ENCODE data around the gene WASF3. TPM values are rescaled to one million over a fixed set of nuclear protein-coding genes. Genes with fewer than 3 reads are reported as not detected.

The WASF3 gene
- polyA plus RNA-seq, 6 donors from 2014 or later = 0.13 TPM; not detected in 5

DNA sequence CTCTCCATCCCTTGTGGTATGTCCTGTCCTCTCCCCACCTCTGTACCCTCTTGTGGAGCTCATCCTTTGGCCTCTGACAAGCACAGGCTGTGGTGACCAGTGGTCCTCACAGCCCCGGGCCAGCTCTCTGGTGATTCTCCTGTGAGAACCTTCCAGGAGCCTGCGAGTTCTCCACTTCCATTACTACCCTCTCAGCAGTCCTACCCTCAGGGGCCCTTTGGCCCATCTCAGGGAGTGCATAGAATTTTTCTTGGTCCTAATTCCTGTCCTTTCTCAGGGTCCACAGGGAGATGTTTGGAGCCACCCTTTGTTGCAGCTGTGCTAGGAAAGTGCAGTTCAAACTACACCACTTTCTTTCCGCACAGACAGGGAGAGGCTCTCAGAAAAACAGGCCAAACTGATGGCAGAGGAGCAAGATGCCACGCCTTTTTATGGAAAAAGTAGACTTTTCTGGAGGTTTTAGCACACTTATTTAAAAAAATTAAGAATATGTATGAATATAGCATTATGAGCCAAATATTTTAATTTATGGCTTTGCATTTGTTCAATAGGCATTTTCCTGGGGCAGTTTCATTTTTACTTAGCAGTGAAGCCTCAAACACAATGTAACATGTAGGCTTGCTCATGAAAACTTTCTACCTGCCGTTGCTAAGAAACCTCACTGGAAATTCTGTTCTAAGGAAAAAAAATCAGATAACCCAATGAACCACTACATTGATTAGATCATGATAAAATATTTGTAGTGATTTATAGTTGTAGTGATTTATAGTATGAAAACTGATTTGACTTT, 111.1 kb downstream of the WASF3 start:
- H3K4me1 Mint-ChIP-seq = no peaks in the 10 kb centered on the region

DNA sequence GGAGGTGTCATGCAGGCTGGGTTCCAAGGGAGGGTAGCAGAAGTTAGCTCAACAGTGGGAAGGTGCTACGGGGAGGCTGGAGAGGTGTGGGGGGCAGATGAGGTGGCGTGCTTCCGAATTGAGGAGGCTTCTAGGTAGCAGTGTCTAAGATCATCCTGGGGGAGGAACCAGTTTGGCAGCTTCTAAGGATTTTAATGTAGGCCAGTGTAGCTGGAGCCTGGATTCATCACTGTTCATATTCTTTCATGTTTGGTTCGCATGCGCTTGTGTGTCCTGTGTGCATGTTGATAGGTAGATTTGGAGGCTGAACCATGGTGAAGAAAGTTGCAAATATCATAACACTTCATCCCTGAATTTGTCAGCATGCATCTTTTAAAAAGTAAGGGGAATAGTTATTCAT, 116.4 kb downstream of the WASF3 start:
- no peaks in the 10 kb centered on the region for H3K4me1 Mint-ChIP-seq
- no peaks in the 10 kb centered on the region for H3K36me3 Mint-ChIP-seq
- ATAC-seq (ENCODE audit: low read depth in 2 of 2) (no peak), DNase-seq (no peak)
- H3K9me3 Mint-ChIP-seq = peaks cover 0 to 1% (median 0%) of the 10 kb centered on the region in 7 donors
- H3K27ac Mint-ChIP-seq = no peak overlapping the region
- no peak overlapping the region for H3K4me3 Mint-ChIP-seq
- peaks cover 6 to 24% (median 8%) of the 10 kb centered on the region in 3 donors for H3K27me3 Mint-ChIP-seq

More for the DNA sequence above, 111.1 kb downstream of the WASF3 start:
- Mint-ChIP-seq H3K4me3 (no peak overlapping the region), H3K36me3 (no peaks in the 10 kb centered on the region), H3K27me3 (peaks cover 0 to 16% (median 8%) of the 10 kb centered on the region in 3 donors), H3K27ac (peak overlapping the region in 1 of 6 donors; percentile 8), H3K9me3 (peaks cover 0 to 1% (median 0%) of the 10 kb centered on the region in 7 donors)
- no peak for ATAC-seq (ENCODE audit: low read depth in 2 of 2)
- no peak for DNase-seq

DNA sequence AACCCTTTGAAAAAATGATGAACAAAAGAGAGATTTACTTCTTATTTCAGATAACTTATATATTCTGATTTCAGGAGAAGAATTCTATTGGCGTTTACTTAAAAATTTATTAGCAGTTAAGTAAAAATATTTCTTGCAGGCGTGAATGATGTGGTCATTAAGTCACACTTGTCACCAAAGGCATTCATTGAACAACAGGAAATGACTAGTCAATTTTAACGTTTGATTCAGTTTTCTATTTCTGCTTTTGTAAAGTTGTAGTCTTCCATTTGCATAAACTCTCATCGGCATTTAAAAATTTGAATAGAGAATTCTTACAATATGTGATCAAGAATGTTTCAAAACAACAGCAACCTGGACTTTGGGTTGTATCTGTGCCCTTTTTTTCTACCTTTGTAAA, 119.7 kb downstream of the WASF3 start:
- H3K4me1 Mint-ChIP-seq = no peaks in the 10 kb centered on the region
- no peak for DNase-seq
- no peak overlapping the region for H3K4me3 Mint-ChIP-seq
- H3K9me3 Mint-ChIP-seq = no peaks in the 10 kb centered on the region
- H3K27ac Mint-ChIP-seq = no peak overlapping the region
- H3K27me3 Mint-ChIP-seq = peaks cover 0 to 35% (median 14%) of the 10 kb centered on the region in 3 donors
- no peak for ATAC-seq (ENCODE audit: low read depth in 2 of 2)
- H3K36me3 Mint-ChIP-seq = no peaks in the 10 kb centered on the region

DNA sequence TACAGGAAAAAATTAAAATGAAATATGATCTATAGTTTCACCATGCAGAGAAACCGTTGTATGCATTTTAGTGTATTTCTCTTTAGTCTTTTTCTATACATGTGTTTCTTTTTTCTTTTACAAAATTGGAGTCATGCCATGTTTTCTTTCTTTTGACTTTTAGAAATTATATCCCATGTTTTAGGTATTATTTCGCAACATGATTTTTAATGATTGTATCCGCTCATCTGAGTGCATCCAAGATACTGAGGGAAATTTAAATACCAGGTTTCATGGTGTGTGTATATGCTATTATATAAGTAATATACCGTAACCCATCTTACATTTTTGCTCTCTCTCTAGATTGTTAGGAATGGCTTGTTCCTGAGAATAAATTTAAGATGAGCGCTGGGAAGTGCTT, 120.8 kb downstream of the WASF3 start:
- Mint-ChIP-seq H3K27me3 (peaks cover 5 to 32% (median 18%) of the 10 kb centered on the region in 3 donors), H3K9me3 (no peaks in the 10 kb centered on the region), H3K36me3 (no peaks in the 10 kb centered on the region), H3K27ac (no peak overlapping the region), H3K4me3 (no peak overlapping the region), H3K4me1 (no peaks in the 10 kb centered on the region)
- ATAC-seq (ENCODE audit: low read depth in 2 of 2) (no peak), DNase-seq (no peak)

DNA sequence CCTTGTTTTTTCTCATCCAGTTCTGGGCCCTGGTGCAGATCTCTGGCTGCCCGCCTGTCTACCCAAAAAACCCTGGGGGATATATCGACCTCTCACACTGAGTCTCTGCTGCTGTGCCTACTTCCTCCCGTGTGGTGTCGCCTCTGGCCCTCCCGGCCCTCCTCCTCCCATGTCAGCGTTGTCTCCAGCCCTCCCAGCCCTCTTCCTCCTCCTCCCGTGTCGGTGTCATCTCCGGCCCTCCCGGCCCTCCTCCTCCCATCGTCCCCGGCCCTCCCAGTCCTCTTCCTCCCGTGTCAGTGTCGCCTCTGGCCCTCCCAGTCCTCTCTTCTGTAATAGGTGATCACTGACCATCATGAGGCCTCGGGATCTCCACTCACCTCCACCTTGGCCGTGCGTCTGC, 121.3 kb downstream of the WASF3 start:
- H3K27me3 Mint-ChIP-seq = peaks cover 5 to 27% (median 18%) of the 10 kb centered on the region in 3 donors
- H3K9me3 Mint-ChIP-seq = no peaks in the 10 kb centered on the region
- H3K27ac Mint-ChIP-seq = no peak overlapping the region
- ATAC-seq (ENCODE audit: low read depth in 2 of 2) (no peak), DNase-seq (no peak)
- H3K36me3 Mint-ChIP-seq = no peaks in the 10 kb centered on the region
- H3K4me1 Mint-ChIP-seq = no peaks in the 10 kb centered on the region
- H3K4me3 Mint-ChIP-seq = no peak overlapping the region

DNA sequence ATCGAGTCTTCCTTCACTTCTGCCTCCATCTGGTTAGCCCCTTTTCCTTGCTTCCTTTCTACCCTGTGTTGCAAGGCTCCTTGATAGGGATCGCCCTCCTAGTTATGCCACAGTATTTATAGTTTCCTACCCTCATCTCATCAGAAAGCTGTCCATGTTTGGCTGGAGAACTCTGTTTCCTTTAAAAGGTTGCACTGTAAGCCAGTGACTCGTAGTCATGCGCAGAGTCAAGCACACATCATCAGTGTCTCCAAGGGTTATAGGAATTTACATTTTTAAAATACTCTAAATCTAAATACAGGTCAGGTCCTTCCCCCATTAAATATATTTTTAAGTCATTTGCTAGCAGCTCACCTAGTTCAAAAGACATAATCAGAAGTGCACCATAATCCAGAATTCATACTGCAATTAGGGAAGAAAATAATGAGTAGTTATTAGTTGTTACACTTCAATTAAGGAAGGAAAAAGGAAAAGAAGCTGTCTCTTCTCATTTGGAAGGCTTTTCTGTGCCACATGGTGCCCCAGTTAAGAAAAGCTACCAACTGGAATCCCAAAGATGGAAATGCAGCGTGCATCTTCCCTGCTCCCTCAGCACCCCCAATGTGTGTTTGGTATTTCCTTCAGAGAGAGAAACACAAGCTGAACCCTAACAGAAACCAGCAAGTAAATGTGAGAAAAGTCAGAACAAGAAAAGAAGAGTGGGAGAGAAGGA, 122.1 kb downstream of the WASF3 start:
- DNase-seq = no peak
- Mint-ChIP-seq H3K27me3 (peaks cover 5 to 24% (median 22%) of the 10 kb centered on the region in 3 donors), H3K4me1 (no peaks in the 10 kb centered on the region), H3K9me3 (no peaks in the 10 kb centered on the region), H3K36me3 (no peaks in the 10 kb centered on the region), H3K4me3 (peak overlapping the region in 1 of 8 donors; percentile 53), H3K27ac (no peak overlapping the region)
- no peak for ATAC-seq (ENCODE audit: low read depth in 2 of 2)

DNA sequence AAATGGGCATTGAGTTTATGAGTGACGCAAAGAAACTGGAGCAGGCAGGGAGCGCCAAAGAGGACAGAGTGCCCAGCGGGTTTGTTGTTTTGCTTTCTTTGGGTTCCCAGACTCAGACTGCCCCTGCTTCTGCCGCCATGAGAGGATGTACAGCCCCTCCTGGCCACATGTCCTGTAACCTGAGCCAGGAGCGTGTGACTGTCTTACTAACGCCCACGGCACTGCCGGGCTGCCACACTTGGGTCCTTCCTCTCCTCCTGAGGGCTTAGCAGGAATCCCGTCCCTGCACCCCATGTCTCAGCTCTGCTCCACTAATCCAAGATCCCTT, 122.6 kb downstream of the WASF3 start:
- ATAC-seq (ENCODE audit: low read depth in 2 of 2) (no peak), DNase-seq (no peak)
- no peaks in the 10 kb centered on the region for H3K4me1 Mint-ChIP-seq
- H3K27me3 Mint-ChIP-seq = peaks cover 5 to 24% (median 18%) of the 10 kb centered on the region in 3 donors
- no peak overlapping the region for H3K27ac Mint-ChIP-seq
- H3K36me3 Mint-ChIP-seq = no peaks in the 10 kb centered on the region
- no peaks in the 10 kb centered on the region for H3K9me3 Mint-ChIP-seq
- H3K4me3 Mint-ChIP-seq = no peak overlapping the region

DNA sequence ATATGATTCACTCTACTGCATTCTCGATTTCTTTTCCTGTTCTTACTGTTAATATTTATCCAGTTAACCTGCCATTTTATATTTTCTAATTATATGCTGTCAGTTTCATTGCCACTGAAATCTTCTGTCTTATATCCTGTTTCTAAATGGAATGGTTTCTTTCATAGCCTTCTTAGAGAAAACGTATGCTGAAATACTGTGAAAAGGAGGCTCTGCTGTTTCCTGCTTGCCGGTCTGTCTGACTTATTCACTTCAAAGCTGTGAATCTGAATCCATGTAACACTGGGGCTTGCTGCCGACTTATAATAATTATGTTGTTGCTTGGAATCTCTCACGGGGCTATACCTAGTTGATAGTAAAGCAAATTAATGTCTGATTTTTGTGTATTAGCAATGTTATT, 123.1 kb downstream of the WASF3 start:
- no peak for ATAC-seq (ENCODE audit: low read depth in 2 of 2)
- no peaks in the 10 kb centered on the region for H3K9me3 Mint-ChIP-seq

DNA sequence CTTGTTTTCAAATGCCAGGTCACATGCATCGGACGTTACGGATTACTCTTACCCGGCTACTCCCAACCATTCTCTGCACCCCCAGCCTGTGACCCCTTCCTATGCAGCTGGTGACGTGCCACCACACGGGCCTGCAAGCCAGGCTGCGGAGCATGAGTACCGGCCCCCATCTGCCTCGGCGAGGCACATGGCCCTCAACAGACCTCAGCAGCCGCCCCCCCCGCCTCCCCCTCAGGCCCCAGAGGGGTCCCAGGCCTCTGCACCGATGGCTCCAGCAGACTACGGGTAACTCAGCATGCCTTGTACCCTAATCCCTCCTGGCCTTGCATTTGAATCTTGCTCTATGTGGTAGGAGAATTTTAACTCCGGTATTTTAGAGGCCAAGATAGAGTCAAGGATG, 123.6 kb downstream of the WASF3 start:
- no peaks in the 10 kb centered on the region for H3K9me3 Mint-ChIP-seq
- no peak overlapping the region for H3K4me3 Mint-ChIP-seq
- H3K4me1 Mint-ChIP-seq = no peaks in the 10 kb centered on the region
- peak overlapping the region in 1 of 6 donors; percentile 60 for H3K27ac Mint-ChIP-seq
- DNase-seq (no peak), ATAC-seq (ENCODE audit: low read depth in 2 of 2) (no peak)
- no peaks in the 10 kb centered on the region for H3K36me3 Mint-ChIP-seq
- peaks cover 10 to 32% (median 16%) of the 10 kb centered on the region in 3 donors for H3K27me3 Mint-ChIP-seq

More for the DNA sequence above, 123.1 kb downstream of the WASF3 start:
- Mint-ChIP-seq H3K36me3 (no peaks in the 10 kb centered on the region), H3K27me3 (peaks cover 9 to 29% (median 16%) of the 10 kb centered on the region in 3 donors), H3K4me1 (no peaks in the 10 kb centered on the region), H3K4me3 (no peak overlapping the region), H3K27ac (no peak overlapping the region)
- DNase-seq = no peak

DNA sequence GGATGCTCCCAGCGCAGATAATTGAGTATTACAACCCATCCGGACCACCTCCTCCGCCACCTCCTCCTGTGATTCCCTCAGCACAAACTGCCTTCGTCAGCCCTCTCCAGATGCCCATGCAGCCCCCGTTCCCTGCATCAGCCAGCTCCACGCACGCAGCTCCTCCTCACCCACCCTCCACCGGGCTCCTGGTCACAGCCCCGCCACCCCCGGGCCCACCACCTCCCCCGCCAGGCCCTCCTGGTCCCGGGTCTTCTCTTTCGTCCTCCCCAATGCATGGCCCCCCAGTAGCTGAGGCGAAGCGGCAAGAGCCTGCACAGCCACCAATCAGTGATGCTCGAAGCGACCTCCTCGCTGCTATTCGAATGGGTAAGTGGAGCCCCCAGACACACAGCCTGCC, 125.1 kb downstream of the WASF3 start:
- Mint-ChIP-seq H3K27ac (no peak overlapping the region), H3K4me3 (no peak overlapping the region), H3K9me3 (no peaks in the 10 kb centered on the region), H3K27me3 (peaks cover 10 to 32% (median 16%) of the 10 kb centered on the region in 3 donors), H3K4me1 (no peaks in the 10 kb centered on the region), H3K36me3 (no peaks in the 10 kb centered on the region)
- DNase-seq (no peak), ATAC-seq (ENCODE audit: low read depth in 2 of 2) (no peak)

DNA sequence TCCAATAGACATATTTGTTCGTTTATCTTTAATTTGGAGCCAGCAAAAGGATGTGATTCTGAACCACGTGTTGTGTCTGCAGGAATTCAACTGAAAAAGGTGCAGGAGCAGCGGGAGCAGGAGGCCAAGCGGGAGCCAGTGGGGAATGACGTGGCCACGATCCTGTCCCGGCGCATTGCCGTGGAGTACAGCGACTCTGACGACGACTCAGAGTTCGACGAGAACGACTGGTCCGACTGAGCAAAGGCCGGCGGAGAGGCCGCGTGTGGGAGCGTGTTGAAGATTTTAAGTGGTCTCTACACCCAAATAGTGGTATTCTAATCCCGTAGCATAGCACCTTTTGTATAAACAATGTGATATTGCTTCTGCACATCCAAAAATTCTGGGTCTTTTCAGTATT, 128.1 kb downstream of the WASF3 start:
- no peak overlapping the region for H3K27ac Mint-ChIP-seq
- DNase-seq = no peak
- no peaks in the 10 kb centered on the region for H3K36me3 Mint-ChIP-seq
- H3K9me3 Mint-ChIP-seq = peaks cover 3 to 14% (median 12%) of the 10 kb centered on the region in 7 donors
- peaks cover 10 to 16% (median 15%) of the 10 kb centered on the region in 3 donors for H3K27me3 Mint-ChIP-seq
- no peak for ATAC-seq (ENCODE audit: low read depth in 2 of 2)
- no peak overlapping the region for H3K4me3 Mint-ChIP-seq
- no peaks in the 10 kb centered on the region for H3K4me1 Mint-ChIP-seq

DNA sequence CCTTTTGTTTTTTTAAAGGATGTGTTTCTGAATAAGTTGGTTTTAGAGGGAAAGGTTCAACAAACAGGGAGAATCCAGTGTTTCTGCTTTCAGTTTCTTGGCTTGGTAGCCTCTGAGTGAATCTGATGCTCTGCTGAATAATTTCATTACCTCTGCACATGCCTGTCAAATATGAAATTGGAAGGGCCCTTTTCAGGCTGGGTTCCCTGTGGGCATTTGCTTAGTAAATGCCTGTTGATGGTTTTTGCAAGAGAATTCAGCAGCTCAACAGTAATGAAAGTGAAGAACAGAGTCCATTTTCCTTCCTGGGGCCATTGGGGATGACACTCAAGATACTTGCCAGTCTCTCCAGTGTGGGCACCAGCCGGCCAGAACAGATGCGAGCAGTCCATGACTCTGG, 128.8 kb downstream of the WASF3 start:
- H3K9me3 Mint-ChIP-seq = peaks cover 6 to 21% (median 13%) of the 10 kb centered on the region in 7 donors
- no peak for ATAC-seq (ENCODE audit: low read depth in 2 of 2)
- no peak overlapping the region for H3K27ac Mint-ChIP-seq
- no peak for DNase-seq
- H3K4me1 Mint-ChIP-seq = no peaks in the 10 kb centered on the region
- H3K4me3 Mint-ChIP-seq = no peak overlapping the region
- H3K27me3 Mint-ChIP-seq = peaks cover 10 to 16% (median 15%) of the 10 kb centered on the region in 3 donors
- H3K36me3 Mint-ChIP-seq = peaks cover 0 to 6% of the 10 kb centered on the region in 2 donors

DNA sequence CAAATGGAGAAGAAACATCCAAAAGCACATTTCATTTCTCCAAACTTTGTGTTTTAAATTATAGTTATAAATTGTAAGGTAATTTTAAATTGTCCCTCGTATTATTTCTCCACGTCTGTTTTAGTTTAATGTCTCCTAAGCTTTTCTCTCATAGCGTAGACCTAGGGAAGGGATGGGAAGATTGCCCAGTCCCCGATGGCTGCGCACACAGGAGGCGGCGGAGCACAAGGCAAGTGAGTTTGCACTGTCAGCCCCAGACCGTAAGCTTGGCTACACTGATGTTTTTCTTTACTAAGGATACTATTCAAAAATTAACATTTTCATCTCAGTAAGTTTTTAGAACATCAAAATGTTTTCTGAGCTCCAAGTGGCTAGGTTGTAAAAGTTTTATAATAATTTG, 130.8 kb downstream of the WASF3 start:
- H3K36me3 Mint-ChIP-seq = peaks cover 0 to 13% of the 10 kb centered on the region in 2 donors
- no peak overlapping the region for H3K4me3 Mint-ChIP-seq
- no peaks in the 10 kb centered on the region for H3K4me1 Mint-ChIP-seq
- peaks cover 4 to 8% (median 6%) of the 10 kb centered on the region in 3 donors for H3K27me3 Mint-ChIP-seq
- no peak for ATAC-seq (ENCODE audit: low read depth in 2 of 2)
- H3K9me3 Mint-ChIP-seq = peaks cover 11 to 29% (median 17%) of the 10 kb centered on the region in 7 donors
- DNase-seq = no peak
- H3K27ac Mint-ChIP-seq = no peak overlapping the region

DNA sequence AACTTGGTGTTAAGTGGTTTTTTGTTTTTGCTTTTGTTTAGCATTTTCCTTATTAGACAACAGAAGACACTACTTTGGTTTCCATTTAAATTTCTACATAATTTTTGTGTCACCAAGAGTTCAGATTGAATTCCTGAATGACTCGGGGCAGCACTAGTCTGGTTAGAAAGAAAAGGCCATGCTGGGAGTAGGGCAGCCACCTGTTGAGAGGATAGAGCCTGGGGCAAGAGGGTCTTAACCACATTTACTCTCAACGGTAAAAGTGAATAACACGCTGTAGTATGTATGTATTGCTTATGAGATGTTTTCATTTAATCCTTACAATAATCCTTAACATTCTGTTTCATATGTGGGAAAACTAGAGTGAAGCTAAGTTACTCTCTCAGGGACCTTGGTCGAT, 131.5 kb downstream of the WASF3 start:
- H3K27me3 Mint-ChIP-seq = peaks cover 4 to 11% (median 7%) of the 10 kb centered on the region in 3 donors
- DNase-seq (no peak), ATAC-seq (ENCODE audit: low read depth in 2 of 2) (no peak)
- peaks cover 0 to 13% of the 10 kb centered on the region in 2 donors for H3K36me3 Mint-ChIP-seq
- peaks cover 11 to 29% (median 17%) of the 10 kb centered on the region in 7 donors for H3K9me3 Mint-ChIP-seq
- no peak overlapping the region for H3K27ac Mint-ChIP-seq
- H3K4me1 Mint-ChIP-seq = no peaks in the 10 kb centered on the region
- H3K4me3 Mint-ChIP-seq = no peak overlapping the region
